Measurements from ENCODE around the gene NOL12. TPM values are rescaled to one million over a fixed set of nuclear protein-coding genes. Genes with fewer than 3 reads are reported as not detected.
A peak's percentile ranks its signal among the peaks of the same experiment; 100 is the strongest.

Gene NOL12
- total RNA-seq, 1 experiment from 2014 or later: 44.3 TPM

GRCh38 chr22:37643225-37643847, 42.8 kb upstream of the NOL12 start:
- no peak for TF ChIP-seq EZH2 (IDR thresholded peaks at IDR 0.05; ENCODE audit: low read depth)
- peak; percentile 99 for TF ChIP-seq CTCF (conservative IDR thresholded peaks at IDR 0.05)
- Histone ChIP-seq H3K4me1 (replicated peaks; ENCODE audit: insufficient read depth) (peaks cover 31% of the 10 kb centered on the region), H3K4me2 (no peak overlapping the region), H3K27ac (no peak overlapping the region), H3K9me2 (ENCODE audit: insufficient read depth) (no peaks in the 10 kb centered on the region), H2AFZ (no peak overlapping the region), H3F3A (ENCODE audit: insufficient read depth, low read depth) (peaks cover 37% of the 10 kb centered on the region), H3K4me3 (no peak overlapping the region), H4K20me1 (ENCODE audit: insufficient read depth) (0 out of 2 replicates have a peak, but pooled peaks cover 3% of the 10 kb centered on the region), H3K36me3 (ENCODE audit: low read depth) (0 out of 2 replicates have a peak, but pooled peaks cover 4% of the 10 kb centered on the region), H3K79me2 (ENCODE audit: low read depth) (peaks cover 7% of the 10 kb centered on the region), H3K27me3 (ENCODE audit: insufficient read depth, low read depth) (no peaks in the 10 kb centered on the region), H3K9me3 (ENCODE audit: insufficient read depth, low read depth) (no peaks in the 10 kb centered on the region)
- DNase-seq: peak; percentile 65 to 86
- BruUV-seq (replicated peaks): no TSS peak
- CTCF ChIA-PET: interaction anchor here (0.6 to 3.4 kb wide), 24 partner anchors 8 to 534 kb away, joined by 3 to 32 read pairs (median 5); partner anchors contain the start of genes LGALS1, NOL12 and PDXP
- POLR2A ChIA-PET (ENCODE audit: unreplicated experiment): interaction anchor here (0.6 to 0.7 kb wide), 2 partner anchors 46 to 52 kb away, joined by 4 read pairs; no protein-coding TSS in a partner anchor
- intact Hi-C loops (cut with micrococcal nuclease; ENCODE audit: unreplicated experiment): loop anchor here (1.0 kb wide), 2 partner anchors 38 to 148 kb away; no protein-coding TSS in a partner anchor

- no peak overlapping the region for H3K4me3 ChIP-seq
- H4K20me1 ChIP-seq (ENCODE audit: insufficient read depth): 0 out of 2 replicates have a peak, but pooled peaks cover 3% of the 10 kb centered on the region
- TF ChIP-seq CTCF (conservative IDR thresholded peaks at IDR 0.05) (no peak), EZH2 (IDR thresholded peaks at IDR 0.05; ENCODE audit: low read depth) (no peak)
- DNase-seq: no peak
- no peaks in the 10 kb centered on the region for H3K79me2 ChIP-seq (ENCODE audit: low read depth)
- BruUV-seq (replicated peaks): no TSS peak
- H2AFZ ChIP-seq: no peak overlapping the region
- intact Hi-C loops (cut with micrococcal nuclease; ENCODE audit: unreplicated experiment): no loop called here
- POLR2A ChIA-PET (ENCODE audit: unreplicated experiment): no interaction called here
- H3K27me3 ChIP-seq (ENCODE audit: insufficient read depth, low read depth): no peaks in the 10 kb centered on the region
- H3K9me3 ChIP-seq (ENCODE audit: insufficient read depth, low read depth): no peaks in the 10 kb centered on the region
- H3K4me2 ChIP-seq: no peak overlapping the region
- H3F3A ChIP-seq (ENCODE audit: insufficient read depth, low read depth): peaks cover 17% of the 10 kb centered on the region
- no peaks in the 10 kb centered on the region for H3K4me1 ChIP-seq (replicated peaks; ENCODE audit: insufficient read depth)
- 0 out of 2 replicates have a peak, but pooled peaks cover 8% of the 10 kb centered on the region for H3K36me3 ChIP-seq (ENCODE audit: low read depth)
- H3K27ac ChIP-seq: no peak overlapping the region
- no peaks in the 10 kb centered on the region for H3K9me2 ChIP-seq (ENCODE audit: insufficient read depth)
- CTCF ChIA-PET: no interaction called here
Measured at GRCh38 chr22:37647317-37647716, 38.8 kb upstream of the NOL12 start.

- H3F3A ChIP-seq (ENCODE audit: insufficient read depth, low read depth): peaks cover 17% of the 10 kb centered on the region
- 0 out of 2 replicates have a peak, but pooled peaks cover 5% of the 10 kb centered on the region for H3K36me3 ChIP-seq (ENCODE audit: low read depth)
- no peak overlapping the region for H3K4me2 ChIP-seq
- no peaks in the 10 kb centered on the region for H3K4me1 ChIP-seq (replicated peaks; ENCODE audit: insufficient read depth)
- H4K20me1 ChIP-seq (ENCODE audit: insufficient read depth): 0 out of 2 replicates have a peak, but pooled peaks cover 3% of the 10 kb centered on the region
- TF ChIP-seq EZH2 (IDR thresholded peaks at IDR 0.05; ENCODE audit: low read depth) (no peak), CTCF (conservative IDR thresholded peaks at IDR 0.05) (no peak)
- H3K9me3 ChIP-seq (ENCODE audit: insufficient read depth, low read depth): no peaks in the 10 kb centered on the region
- ChIA-PET CTCF (no interaction called here), POLR2A (ENCODE audit: unreplicated experiment) (interaction anchor here (0.7 kb wide), 1 partner anchor 24 kb away, joined by 3 read pairs; no protein-coding TSS in a partner anchor)
- no peak overlapping the region for H3K27ac ChIP-seq
- no peak overlapping the region for H2AFZ ChIP-seq
- no TSS peak for BruUV-seq (replicated peaks)
- intact Hi-C loops (cut with micrococcal nuclease; ENCODE audit: unreplicated experiment): no loop called here
- H3K27me3 ChIP-seq (ENCODE audit: insufficient read depth, low read depth): no peaks in the 10 kb centered on the region
- H3K4me3 ChIP-seq: no peak overlapping the region
- no peaks in the 10 kb centered on the region for H3K79me2 ChIP-seq (ENCODE audit: low read depth)
- no peaks in the 10 kb centered on the region for H3K9me2 ChIP-seq (ENCODE audit: insufficient read depth)
- no peak for DNase-seq
Measured at GRCh38 chr22:37647928-37648327, 38.2 kb upstream of the NOL12 start.
